AG04450 (cell line): ENCODE data around the gene FALEC. TPM values are rescaled to one million over a fixed set of nuclear protein-coding genes. Genes with fewer than 3 reads are reported as not detected.

Source experiments
- CTCF ChIA-PET: fragments of 300-600, 350-600 bp; formaldehyde crosslinking; extraction: SDS; loops from one replicate; lab custom pipeline; 2022; ENCODE audit warnings: antibody characterized with exemption, inconsistent platforms; lab: Charles Lee
- POLR2A ChIA-PET: fragments of 350-600 bp; formaldehyde crosslinking; extraction: SDS; loops from one replicate; lab custom pipeline; 2021; ENCODE audit warnings: antibody characterized with exemption, inconsistent platforms; lab: Yijun Ruan, JAX
- DNase-seq: peaks from one replicate; pipeline ENCODE4 v3.0.0-alpha.2; 2011; ENCODE audit warnings: low read depth, low spot score
- H3K27ac ChIP-seq: one replicate; pipeline ENCODE4 v1.5.1; 2012; ENCODE audit warnings: low read depth, low read length, control low read depth
- H3K27me3 ChIP-seq: one replicate; pipeline ENCODE4 v1.6.0; 2012; ENCODE audit warnings: low read length; ENCODE audit not compliant: control insufficient read depth, insufficient read depth
- H3K4me3 ChIP-seq: 2 replicates; pipeline ENCODE4 v1.5.1; 2011; ENCODE audit warnings: mild to moderate bottlenecking, low read depth, low read length, control low read depth
- H3K9me3 ChIP-seq: 2 replicates; pipeline ENCODE4 v1.5.1; 2012; ENCODE audit warnings: low read length; ENCODE audit not compliant: control insufficient read depth, insufficient read depth
- polyA plus RNA-seq: library from polyadenylated mRNA; depleted of rRNA; stranded (reverse); fragments of >200 nt; gene quantifications from 2 replicates; pipeline ENCODE4 v1.2.3, GENCODE V29; 2011
- TF ChIP-seq, protein P1 (sequence below): IDR thresholded peaks from 2 replicates; pipeline ENCODE4 v1.5.1; 2011; ENCODE audit warnings: low read depth, low read length, control low read depth, inconsistent platforms

Gene FALEC
- polyA plus RNA-seq, 1 experiment: not detected

DNA sequence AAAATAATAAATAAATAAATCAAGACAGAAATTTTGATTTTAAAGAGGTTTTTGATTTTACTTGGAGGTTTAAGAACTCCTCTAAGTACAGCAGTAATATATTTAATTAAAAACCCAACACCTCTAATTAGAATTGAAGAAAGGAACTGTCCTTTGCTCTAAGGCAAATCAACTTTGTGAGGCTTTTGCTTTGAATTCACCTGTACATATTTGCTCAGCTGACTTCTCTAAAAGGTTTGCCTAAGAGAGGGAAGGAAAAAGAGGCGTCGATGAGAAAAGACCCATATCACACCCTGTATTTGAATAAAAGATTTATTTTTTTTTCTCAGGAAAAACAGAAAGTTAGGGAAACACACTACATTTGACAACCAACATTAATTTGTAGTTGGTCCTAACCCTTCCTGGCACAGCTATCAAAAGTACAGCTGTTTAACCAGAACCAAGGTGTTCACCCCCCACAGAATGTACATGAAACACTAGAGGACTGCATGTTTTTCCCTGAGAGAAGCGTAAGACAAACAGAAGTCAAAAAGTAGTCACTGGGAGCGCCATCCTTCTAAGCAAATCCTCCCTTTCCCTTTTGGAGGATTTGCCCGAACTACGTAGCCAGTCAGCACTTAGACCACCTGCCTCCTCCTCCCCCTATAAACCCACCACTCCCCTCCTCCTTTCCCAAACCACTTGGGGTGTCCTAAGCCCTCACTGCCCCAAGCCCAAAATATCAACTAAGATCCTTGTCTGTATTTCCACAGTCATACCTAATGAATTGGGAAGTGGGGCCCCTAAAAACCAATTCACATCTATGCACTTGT lies 58.9 kb downstream of the FALEC start:
- Histone ChIP-seq H3K4me3 (peak overlapping the region; percentile 97), H3K9me3 (peaks cover 3% of the 10 kb centered on the region; the same call in 1 of the 2 replicates), H3K27ac (no peak overlapping the region), H3K27me3 (no peaks in the 10 kb centered on the region)
- POLR2A ChIA-PET: interaction anchor here (0.7 to 1.2 kb wide), 3 partner anchors 12 to 30 kb away, joined by 3 to 4 read pairs (median 3); no protein-coding TSS in a partner anchor
- DNase-seq: no peak
- CTCF ChIA-PET: interaction anchor here (2.9 to 7.0 kb wide), 2 partner anchors 13 to 46 kb away, joined by 17 to 59 read pairs; no protein-coding TSS in a partner anchor
- TF ChIP-seq, protein P1, sequence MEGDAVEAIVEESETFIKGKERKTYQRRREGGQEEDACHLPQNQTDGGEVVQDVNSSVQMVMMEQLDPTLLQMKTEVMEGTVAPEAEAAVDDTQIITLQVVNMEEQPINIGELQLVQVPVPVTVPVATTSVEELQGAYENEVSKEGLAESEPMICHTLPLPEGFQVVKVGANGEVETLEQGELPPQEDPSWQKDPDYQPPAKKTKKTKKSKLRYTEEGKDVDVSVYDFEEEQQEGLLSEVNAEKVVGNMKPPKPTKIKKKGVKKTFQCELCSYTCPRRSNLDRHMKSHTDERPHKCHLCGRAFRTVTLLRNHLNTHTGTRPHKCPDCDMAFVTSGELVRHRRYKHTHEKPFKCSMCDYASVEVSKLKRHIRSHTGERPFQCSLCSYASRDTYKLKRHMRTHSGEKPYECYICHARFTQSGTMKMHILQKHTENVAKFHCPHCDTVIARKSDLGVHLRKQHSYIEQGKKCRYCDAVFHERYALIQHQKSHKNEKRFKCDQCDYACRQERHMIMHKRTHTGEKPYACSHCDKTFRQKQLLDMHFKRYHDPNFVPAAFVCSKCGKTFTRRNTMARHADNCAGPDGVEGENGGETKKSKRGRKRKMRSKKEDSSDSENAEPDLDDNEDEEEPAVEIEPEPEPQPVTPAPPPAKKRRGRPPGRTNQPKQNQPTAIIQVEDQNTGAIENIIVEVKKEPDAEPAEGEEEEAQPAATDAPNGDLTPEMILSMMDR: no peak

DNA sequence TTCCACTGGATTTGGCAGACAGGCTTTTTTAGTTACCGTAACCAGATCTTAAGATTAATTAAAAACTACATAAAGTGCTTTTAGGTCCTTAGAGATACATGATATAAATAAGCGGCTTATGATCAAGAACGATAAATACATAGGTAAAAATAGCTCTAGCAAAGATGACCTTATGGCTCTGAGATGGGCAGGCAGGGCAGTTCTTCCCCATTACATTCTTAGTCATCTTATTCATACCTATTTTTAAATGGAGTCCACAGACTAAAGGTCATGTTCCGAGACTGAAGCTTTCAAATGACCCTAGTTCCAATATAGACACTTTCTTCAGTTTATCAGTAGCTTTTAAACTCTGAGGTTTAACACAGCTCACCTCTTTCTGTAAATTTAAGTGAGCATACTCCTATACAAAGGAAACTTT lies 59.5 kb downstream of the FALEC start:
- ChIA-PET CTCF (interaction anchor here (2.9 to 7.0 kb wide), 2 partner anchors 14 to 46 kb away, joined by 17 to 59 read pairs; no protein-coding TSS in a partner anchor), POLR2A (interaction anchor here (1.1 to 1.2 kb wide), 2 partner anchors 13 to 29 kb away, joined by 3 read pairs; no protein-coding TSS in a partner anchor)
- peak overlapping the region; percentile 97 for H3K4me3 ChIP-seq
- no peak for DNase-seq
- TF ChIP-seq, protein P1: no peak
- H3K27me3 ChIP-seq: no peaks in the 10 kb centered on the region
- no peak overlapping the region for H3K27ac ChIP-seq
- peaks cover 3% of the 10 kb centered on the region; the same call in 1 of the 2 replicates for H3K9me3 ChIP-seq

DNA sequence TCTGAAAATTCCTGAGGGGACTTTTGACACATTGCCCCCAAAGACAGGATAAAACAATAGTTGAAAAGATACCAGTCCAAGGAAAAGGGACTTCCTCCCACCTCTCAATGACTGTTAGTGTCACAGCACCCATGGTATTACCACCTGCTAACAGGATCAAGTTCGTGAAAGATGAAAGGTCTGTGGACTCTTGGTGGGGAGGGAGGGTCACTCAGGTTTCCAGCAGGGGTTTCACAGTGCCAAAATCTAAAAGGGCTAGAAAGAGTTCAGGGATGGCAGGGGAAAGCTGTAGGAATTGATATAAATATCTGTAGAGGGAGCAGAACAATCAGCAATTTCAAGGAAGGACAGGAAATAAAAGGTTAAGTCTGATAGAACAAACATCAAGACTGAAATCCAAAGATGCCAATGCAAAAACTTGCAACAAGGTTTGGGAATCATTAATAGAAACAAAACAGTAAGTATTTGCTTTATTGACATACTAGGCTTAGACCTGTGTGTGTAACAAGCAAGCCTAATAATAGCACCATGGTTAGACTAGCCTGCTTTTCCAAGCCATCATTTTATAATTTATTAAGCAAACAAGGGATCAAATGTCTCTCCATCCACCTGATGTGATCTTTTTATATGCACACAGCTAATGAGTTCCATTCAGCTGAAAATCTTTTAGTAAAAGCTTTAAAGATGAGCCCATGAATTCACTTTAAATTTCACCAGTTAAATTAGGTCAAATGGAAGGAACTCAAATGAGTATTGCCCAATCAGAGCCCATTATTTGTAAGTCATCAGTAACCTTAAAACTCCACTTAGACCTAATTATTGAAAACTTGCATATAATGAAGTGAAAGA lies 60.2 kb downstream of the FALEC start:
- Histone ChIP-seq H3K27ac (no peak overlapping the region), H3K27me3 (no peaks in the 10 kb centered on the region), H3K9me3 (peaks cover 3% of the 10 kb centered on the region; the same call in 1 of the 2 replicates), H3K4me3 (peak overlapping the region; percentile 97)
- TF ChIP-seq, protein P1: no peak
- DNase-seq: no peak
- ChIA-PET CTCF (interaction anchor here (1.6 to 7.0 kb wide), 3 partner anchors 13 to 45 kb away, joined by 4 to 59 read pairs (median 17); no protein-coding TSS in a partner anchor), POLR2A (interaction anchor here (1.1 to 4.9 kb wide), 4 partner anchors 8 to 29 kb away, joined by 3 to 130 read pairs (median 43); no protein-coding TSS in a partner anchor)

DNA sequence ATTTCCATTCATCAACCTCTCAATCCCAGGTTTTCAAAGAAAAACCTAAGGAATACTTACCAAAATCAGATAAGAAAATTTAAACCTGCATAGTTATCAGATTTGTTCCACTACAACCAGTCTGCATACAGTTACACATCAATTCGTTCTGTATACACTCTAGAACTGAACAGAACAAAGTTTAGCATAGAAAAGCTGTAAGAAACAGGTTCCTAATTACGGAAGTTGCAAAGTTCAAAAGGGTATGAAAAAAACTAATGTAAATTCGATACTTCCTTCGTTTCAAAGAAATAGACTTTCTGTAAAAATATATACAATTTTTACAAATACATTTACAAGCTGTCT lies 60.8 kb downstream of the FALEC start:
- Histone ChIP-seq H3K27ac (no peak overlapping the region), H3K9me3 (peaks cover 3% of the 10 kb centered on the region; the same call in 1 of the 2 replicates), H3K4me3 (peak overlapping the region; percentile 97), H3K27me3 (no peaks in the 10 kb centered on the region)
- no peak for DNase-seq
- POLR2A ChIA-PET: interaction anchor here (1.1 to 4.9 kb wide), 3 partner anchors 8 to 37 kb away, joined by 6 to 130 read pairs (median 83); no protein-coding TSS in a partner anchor
- CTCF ChIA-PET: interaction anchor here (0.6 to 7.0 kb wide), 5 partner anchors 14 to 237 kb away, joined by 4 to 59 read pairs (median 6); no protein-coding TSS in a partner anchor
- TF ChIP-seq, protein P1: no peak
